Natural killer cell (primary cell): Measurements from ENCODE around the gene TRAF2. TPM values are rescaled to one million over a fixed set of nuclear protein-coding genes. Genes with fewer than 3 reads are reported as not detected.

Source experiments
- ATAC-seq, 3 donors: fragments of 150-1000 bp in 2 of 3; fragments of 200-7000 bp in 1 of 3; cut with Tn5 transposase; 1 replicate in 1 of 3; 2 replicates in 2 of 3; pipeline ENCODE4 v1.10.0; 2021; ENCODE audit warnings: mild to moderate bottlenecking in 2 of 3, moderate library complexity in 2 of 3
- DNase-seq, 2 donors: peaks; one replicate each; pipeline versions ENCODE4 v3.0.0 to v3.0.0-alpha.2; 2013 to 2021; ENCODE audit warnings: mixed read lengths in 1 of 2
- H3K27ac ChIP-seq: one replicate; pipeline ENCODE4 v1.5.1; 2013; ENCODE audit warnings: mild to moderate bottlenecking, low read length
- H3K27me3 ChIP-seq: one replicate; pipeline ENCODE4 v1.6.1; 2013; ENCODE audit warnings: low read length; ENCODE audit not compliant: control insufficient read depth, insufficient read depth
- H3K36me3 ChIP-seq: one replicate; pipeline ENCODE4 v1.6.1; 2013; ENCODE audit warnings: low read length; ENCODE audit not compliant: control insufficient read depth, insufficient read depth
- H3K4me1 ChIP-seq: one replicate; pipeline ENCODE4 v1.6.1; 2013; ENCODE audit warnings: low read length; ENCODE audit not compliant: control insufficient read depth, insufficient read depth
- H3K4me3 ChIP-seq: one replicate; pipeline ENCODE4 v1.5.1; 2013; ENCODE audit warnings: low read length
- H3K9me3 ChIP-seq: one replicate; pipeline ENCODE4 v1.6.1; 2013; ENCODE audit warnings: low read length; ENCODE audit not compliant: control insufficient read depth, insufficient read depth
- H3K27ac Mint-ChIP-seq, 2 donors: one replicate each; pipeline ENCODE4 v1.8.0; 2022; ENCODE audit warnings: mild to moderate bottlenecking in 2 of 2, mixed read lengths in 2 of 2, moderate library complexity in 1 of 2
- H3K27me3 Mint-ChIP-seq, 2 donors: one replicate each; pipeline ENCODE4 v1.8.0; 2022; ENCODE audit warnings: low read depth in 2 of 2, mixed read lengths in 2 of 2
- H3K36me3 Mint-ChIP-seq: one replicate; pipeline ENCODE4 v1.8.0; 2022; ENCODE audit warnings: mixed read lengths
- H3K4me1 Mint-ChIP-seq, 2 donors: one replicate each; pipeline ENCODE4 v1.8.0; 2022; ENCODE audit warnings: mixed read lengths in 2 of 2
- H3K4me3 Mint-ChIP-seq: one replicate; pipeline ENCODE4 v1.8.0; 2022; ENCODE audit warnings: mild to moderate bottlenecking, moderate library complexity, mixed read lengths
- H3K9me3 Mint-ChIP-seq, 2 donors: one replicate each; pipeline ENCODE4 v1.8.0; 2022; ENCODE audit warnings: mixed read lengths in 2 of 2
- WGBS: methylation state at CpG from one replicate; pipeline ENCODE4 v1.1.7; 2013; ENCODE audit warnings: missing lambda C conversion rate; ENCODE audit not compliant: insufficient coverage; 5-methylcytosine and 5-hydroxymethylcytosine counted together
- intact Hi-C: fragments of 100-400 bp; cut with micrococcal nuclease; formaldehyde crosslinking; loops from one replicate; pipeline ENCODE4 v1.14.2; 2022
- total RNA-seq, 4 donors: library from RNA; stranded (reverse); fragments of 120-200 nt in 1 of 4; gene quantifications; one replicate each; pipeline versions ENCODE4 v1.2.3 to v1.2.4, GENCODE V29; 2013 to 2022
- TF ChIP-seq, protein P1 (sequence below): fragments of 200-600 bp; IDR thresholded peaks from one replicate; pipeline ENCODE4 v1.8.0; 2022; ENCODE audit warnings: antibody characterized with exemption

The TRAF2 gene
- total RNA-seq, 3 donors from 2014 or later (not counting 1 experiment from before 2014, with no cell fraction given), result 17.4 to 35.5 (median 25.0) TPM

- TF ChIP-seq, protein P1, sequence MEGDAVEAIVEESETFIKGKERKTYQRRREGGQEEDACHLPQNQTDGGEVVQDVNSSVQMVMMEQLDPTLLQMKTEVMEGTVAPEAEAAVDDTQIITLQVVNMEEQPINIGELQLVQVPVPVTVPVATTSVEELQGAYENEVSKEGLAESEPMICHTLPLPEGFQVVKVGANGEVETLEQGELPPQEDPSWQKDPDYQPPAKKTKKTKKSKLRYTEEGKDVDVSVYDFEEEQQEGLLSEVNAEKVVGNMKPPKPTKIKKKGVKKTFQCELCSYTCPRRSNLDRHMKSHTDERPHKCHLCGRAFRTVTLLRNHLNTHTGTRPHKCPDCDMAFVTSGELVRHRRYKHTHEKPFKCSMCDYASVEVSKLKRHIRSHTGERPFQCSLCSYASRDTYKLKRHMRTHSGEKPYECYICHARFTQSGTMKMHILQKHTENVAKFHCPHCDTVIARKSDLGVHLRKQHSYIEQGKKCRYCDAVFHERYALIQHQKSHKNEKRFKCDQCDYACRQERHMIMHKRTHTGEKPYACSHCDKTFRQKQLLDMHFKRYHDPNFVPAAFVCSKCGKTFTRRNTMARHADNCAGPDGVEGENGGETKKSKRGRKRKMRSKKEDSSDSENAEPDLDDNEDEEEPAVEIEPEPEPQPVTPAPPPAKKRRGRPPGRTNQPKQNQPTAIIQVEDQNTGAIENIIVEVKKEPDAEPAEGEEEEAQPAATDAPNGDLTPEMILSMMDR, result no peak
- Histone ChIP-seq H3K4me3 (peak overlapping the region; percentile 71), H3K27ac (peak overlapping the region; percentile 87), H3K27me3 (no peaks in the 10 kb centered on the region), H3K9me3 (no peaks in the 10 kb centered on the region), H3K36me3 (peaks cover 4% of the 10 kb centered on the region), H3K4me1 (peaks cover 51% of the 10 kb centered on the region)
- H3K36me3 Mint-ChIP-seq, result no peaks in the 10 kb centered on the region
- WGBS, result 1% methylated on average over 76 of the region's 76 CpGs
- no peaks in the 10 kb centered on the region for H3K9me3 Mint-ChIP-seq
- peaks cover 15 to 27% of the 10 kb centered on the region in 2 donors for H3K4me1 Mint-ChIP-seq
- H3K4me3 Mint-ChIP-seq, result peak overlapping the region; percentile 85
- no peaks in the 10 kb centered on the region for H3K27me3 Mint-ChIP-seq
- peak overlapping the region; percentile 93 to 98 for H3K27ac Mint-ChIP-seq
- intact Hi-C loops, result loop anchor here (1.0 to 5.0 kb wide), 2 partner anchors 38 to 55 kb away; partner anchors contain the start of genes FBXW5 and PHPT1
- DNase-seq, result peak in 1 of 2 donors; percentile 91
- peak; percentile 45 to 74 (median 64) for ATAC-seq
These were observed 588 bp downstream of the TRAF2 start for GRCh38 chr9:136886610-136887597.

DNA sequence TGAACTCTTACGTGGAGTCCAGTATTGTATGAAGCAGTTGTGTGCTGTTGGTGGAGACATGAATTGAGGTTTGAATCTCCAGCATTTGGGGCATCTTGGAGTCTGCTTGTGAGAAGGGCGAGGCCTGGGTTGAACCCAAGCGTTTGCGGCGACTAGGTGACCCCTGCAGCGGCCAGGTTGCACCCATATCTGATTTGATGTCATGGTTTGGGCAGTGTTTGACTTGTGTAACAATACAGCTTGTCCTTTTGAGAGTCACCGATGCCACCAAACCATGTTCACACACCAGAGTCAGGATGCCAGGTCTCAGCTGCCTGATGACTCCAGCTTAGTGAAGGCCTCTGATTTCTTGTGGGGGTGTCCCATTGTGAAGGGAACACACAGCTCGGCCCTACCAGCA is 2.1 kb downstream of the TRAF2 start:
- TF ChIP-seq, protein P1, result no peak
- H3K27me3 ChIP-seq, result no peaks in the 10 kb centered on the region
- no peak overlapping the region for H3K27ac ChIP-seq
- DNase-seq (no peak), ATAC-seq (no peak)
- WGBS, result 82% methylated on average over 7 of the region's 8 CpGs
- H3K4me1 ChIP-seq, result peaks cover 35% of the 10 kb centered on the region
- Mint-ChIP-seq H3K36me3 (no peaks in the 10 kb centered on the region), H3K4me1 (peaks cover 8 to 23% of the 10 kb centered on the region in 2 donors), H3K9me3 (no peaks in the 10 kb centered on the region), H3K27ac (peak overlapping the region; percentile 47 to 93), H3K4me3 (no peak overlapping the region), H3K27me3 (no peaks in the 10 kb centered on the region)
- no peak overlapping the region for H3K4me3 ChIP-seq
- intact Hi-C loops, result loop anchor here (5.0 kb wide), 1 partner anchor 54 kb away; the partner anchor contains the start of gene FBXW5
- no peaks in the 10 kb centered on the region for H3K9me3 ChIP-seq
- H3K36me3 ChIP-seq, result peaks cover 4% of the 10 kb centered on the region

GRCh38 chr9:136889858-136890257 is 3.5 kb downstream of the TRAF2 start:
- Histone ChIP-seq H3K27ac (no peak overlapping the region), H3K9me3 (no peaks in the 10 kb centered on the region), H3K27me3 (no peaks in the 10 kb centered on the region), H3K36me3 (peaks cover 8% of the 10 kb centered on the region), H3K4me1 (peaks cover 29% of the 10 kb centered on the region), H3K4me3 (no peak overlapping the region)
- DNase-seq (no peak), ATAC-seq (no peak)
- Mint-ChIP-seq H3K27me3 (no peaks in the 10 kb centered on the region), H3K4me3 (no peak overlapping the region), H3K9me3 (no peaks in the 10 kb centered on the region), H3K36me3 (no peaks in the 10 kb centered on the region), H3K4me1 (peaks cover 13 to 32% of the 10 kb centered on the region in 2 donors), H3K27ac (no peak overlapping the region)
- intact Hi-C loops, result loop anchor here (5.0 kb wide), 1 partner anchor 52 kb away; the partner anchor contains the start of gene FBXW5
- TF ChIP-seq, protein P1, result no peak
- WGBS, result 95% methylated on average over 42 of the region's 42 CpGs
